ENCODE measurements around the gene ANKS1B. TPM values are rescaled to one million over a fixed set of nuclear protein-coding genes. Genes with fewer than 3 reads are reported as not detected.

Gene ANKS1B
- total RNA-seq, 4 donors from 2014 or later, result 4.9 to 15.4 (median 9.4) TPM

DNA sequence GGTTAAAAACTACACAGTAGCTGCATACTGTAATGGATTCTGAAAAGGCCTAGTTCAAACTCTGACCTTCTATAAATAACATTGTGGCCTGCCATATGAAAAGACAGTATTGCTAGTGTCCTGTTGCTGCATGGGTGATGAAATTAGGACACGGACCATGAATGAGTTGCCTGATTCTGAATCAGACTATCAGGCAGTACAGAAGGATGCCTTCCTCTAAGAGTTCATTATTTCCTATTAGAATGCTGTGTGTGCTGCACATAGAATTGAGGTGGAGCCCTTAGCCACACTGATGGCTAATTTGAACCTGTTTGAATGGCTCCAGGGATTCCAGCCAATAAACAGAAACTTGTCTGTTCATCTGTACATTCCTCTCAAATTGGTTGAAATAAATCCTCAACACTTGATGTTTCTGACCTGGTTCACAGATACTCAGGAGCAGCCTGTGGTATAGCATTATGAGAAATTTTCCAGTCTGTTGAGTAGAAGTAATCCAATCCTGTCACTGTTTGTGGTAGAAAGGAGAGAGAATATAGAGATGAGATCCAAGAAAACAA lies 856.4 kb downstream of the ANKS1B start:
- no peaks in the 10 kb centered on the region for H3K4me1 ChIP-seq
- 76% methylated on average over 1 of the region's 1 CpG for WGBS
- H3K27ac ChIP-seq, result no peak overlapping the region
- DNase-seq (ENCODE audit: low spot score in 2 of 2), result no peak
- no peak overlapping the region for H3K4me3 ChIP-seq
- H3K36me3 ChIP-seq, result no peaks in the 10 kb centered on the region
- H3K27me3 ChIP-seq, result no peaks in the 10 kb centered on the region
- TF ChIP-seq POLR2AphosphoS5 (IDR thresholded peaks at IDR 0.05) (no peak), EP300 (IDR thresholded peaks at IDR 0.05) (no peak), POLR2A (IDR thresholded peaks at IDR 0.05) (no peak)
- TF ChIP-seq, protein P1, sequence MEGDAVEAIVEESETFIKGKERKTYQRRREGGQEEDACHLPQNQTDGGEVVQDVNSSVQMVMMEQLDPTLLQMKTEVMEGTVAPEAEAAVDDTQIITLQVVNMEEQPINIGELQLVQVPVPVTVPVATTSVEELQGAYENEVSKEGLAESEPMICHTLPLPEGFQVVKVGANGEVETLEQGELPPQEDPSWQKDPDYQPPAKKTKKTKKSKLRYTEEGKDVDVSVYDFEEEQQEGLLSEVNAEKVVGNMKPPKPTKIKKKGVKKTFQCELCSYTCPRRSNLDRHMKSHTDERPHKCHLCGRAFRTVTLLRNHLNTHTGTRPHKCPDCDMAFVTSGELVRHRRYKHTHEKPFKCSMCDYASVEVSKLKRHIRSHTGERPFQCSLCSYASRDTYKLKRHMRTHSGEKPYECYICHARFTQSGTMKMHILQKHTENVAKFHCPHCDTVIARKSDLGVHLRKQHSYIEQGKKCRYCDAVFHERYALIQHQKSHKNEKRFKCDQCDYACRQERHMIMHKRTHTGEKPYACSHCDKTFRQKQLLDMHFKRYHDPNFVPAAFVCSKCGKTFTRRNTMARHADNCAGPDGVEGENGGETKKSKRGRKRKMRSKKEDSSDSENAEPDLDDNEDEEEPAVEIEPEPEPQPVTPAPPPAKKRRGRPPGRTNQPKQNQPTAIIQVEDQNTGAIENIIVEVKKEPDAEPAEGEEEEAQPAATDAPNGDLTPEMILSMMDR (IDR thresholded peaks at IDR 0.05), result no peak
- no peaks in the 10 kb centered on the region for H3K9me3 ChIP-seq

DNA sequence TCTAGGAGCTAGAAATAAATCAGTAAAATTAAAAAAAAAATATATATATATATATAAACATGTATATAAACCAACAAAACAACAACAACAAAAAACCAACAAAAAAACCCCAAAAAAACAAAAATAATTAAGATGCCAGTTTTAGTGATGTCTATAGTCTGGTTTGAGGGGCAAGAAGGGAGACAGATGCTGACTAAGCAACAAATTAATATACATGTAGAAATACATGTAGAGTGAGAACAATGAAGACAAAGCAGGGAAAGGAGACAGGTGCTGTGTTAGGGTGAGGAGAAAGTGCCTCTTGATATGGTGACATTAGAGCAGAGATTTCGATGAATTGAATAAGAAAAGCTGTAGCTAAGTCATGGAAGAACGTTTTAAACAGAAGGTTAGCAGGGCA lies 861.8 kb downstream of the ANKS1B start:
- DNase-seq (ENCODE audit: low spot score in 2 of 2), result no peak
- Histone ChIP-seq H3K27me3 (no peaks in the 10 kb centered on the region), H3K27ac (no peak overlapping the region), H3K36me3 (no peaks in the 10 kb centered on the region), H3K9me3 (no peaks in the 10 kb centered on the region), H3K4me3 (no peak overlapping the region), H3K4me1 (no peaks in the 10 kb centered on the region)
- TF ChIP-seq, protein P1 (IDR thresholded peaks at IDR 0.05), result no peak
- TF ChIP-seq EP300 (IDR thresholded peaks at IDR 0.05) (no peak), POLR2A (IDR thresholded peaks at IDR 0.05) (no peak), POLR2AphosphoS5 (IDR thresholded peaks at IDR 0.05) (no peak)
- WGBS, result 27% methylated on average over 2 of the region's 2 CpGs

DNA sequence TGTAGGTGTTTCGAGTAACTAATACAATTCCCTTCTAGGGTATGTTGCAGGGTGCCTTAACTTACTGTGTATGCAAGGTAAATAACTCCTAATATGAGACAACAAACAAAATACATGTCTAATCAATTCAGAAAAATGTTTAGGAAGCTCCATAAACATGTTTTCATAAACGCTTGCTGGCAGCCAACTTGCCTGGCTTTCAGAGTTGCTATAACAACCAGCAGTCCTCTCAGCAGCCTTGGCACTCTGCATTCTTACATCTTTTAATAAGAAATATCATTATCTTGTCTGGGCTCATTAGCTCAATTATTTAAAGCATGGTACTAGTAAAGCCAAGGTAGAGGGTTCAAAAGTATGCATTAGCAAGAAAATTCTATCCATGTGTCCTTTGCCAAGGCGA lies 862.2 kb downstream of the ANKS1B start:
- no peak for DNase-seq (ENCODE audit: low spot score in 2 of 2)
- H3K27ac ChIP-seq, result no peak overlapping the region
- no peaks in the 10 kb centered on the region for H3K9me3 ChIP-seq
- H3K36me3 ChIP-seq, result no peaks in the 10 kb centered on the region
- no peaks in the 10 kb centered on the region for H3K4me1 ChIP-seq
- WGBS, result 75% methylated on average over 3 of the region's 3 CpGs
- no peak overlapping the region for H3K4me3 ChIP-seq
- no peaks in the 10 kb centered on the region for H3K27me3 ChIP-seq
- TF ChIP-seq POLR2AphosphoS5 (IDR thresholded peaks at IDR 0.05) (no peak), POLR2A (IDR thresholded peaks at IDR 0.05) (no peak), EP300 (IDR thresholded peaks at IDR 0.05) (no peak)
- TF ChIP-seq, protein P1 (IDR thresholded peaks at IDR 0.05), result no peak

GRCh38 chr12:99121546-99121945 lies 863.2 kb downstream of the ANKS1B start:
- H3K4me1 ChIP-seq, result no peaks in the 10 kb centered on the region
- no peaks in the 10 kb centered on the region for H3K36me3 ChIP-seq
- no peaks in the 10 kb centered on the region for H3K9me3 ChIP-seq
- WGBS, result 69% methylated on average over 4 of the region's 4 CpGs
- no peaks in the 10 kb centered on the region for H3K27me3 ChIP-seq
- H3K27ac ChIP-seq, result no peak overlapping the region
- no peak for DNase-seq (ENCODE audit: low spot score in 2 of 2)
- TF ChIP-seq POLR2AphosphoS5 (IDR thresholded peaks at IDR 0.05) (no peak), POLR2A (IDR thresholded peaks at IDR 0.05) (no peak), EP300 (IDR thresholded peaks at IDR 0.05) (no peak)
- TF ChIP-seq, protein P1 (IDR thresholded peaks at IDR 0.05), result no peak
- H3K4me3 ChIP-seq, result no peak overlapping the region

DNA sequence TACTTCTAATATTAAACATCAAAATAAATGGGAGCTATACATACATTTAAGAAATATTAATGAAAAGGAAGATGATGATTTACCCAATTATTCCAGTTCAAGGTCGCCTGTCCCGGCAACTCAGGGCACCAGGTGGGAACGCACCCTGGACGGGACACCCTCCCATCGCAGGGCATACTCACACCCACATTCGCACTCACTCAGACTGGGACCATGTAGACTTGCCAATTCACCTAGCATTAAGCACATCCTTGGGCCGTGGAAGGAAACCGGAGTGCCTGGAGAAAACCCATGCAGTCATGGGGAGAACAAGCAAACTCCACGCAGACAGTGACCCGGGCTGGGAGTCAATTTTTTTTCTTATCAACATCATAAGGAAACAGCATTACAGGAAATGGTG lies 864.8 kb downstream of the ANKS1B start:
- TF ChIP-seq, protein P1 (IDR thresholded peaks at IDR 0.05), result no peak
- TF ChIP-seq POLR2A (IDR thresholded peaks at IDR 0.05) (no peak), POLR2AphosphoS5 (IDR thresholded peaks at IDR 0.05) (no peak), EP300 (IDR thresholded peaks at IDR 0.05) (no peak)
- H3K4me1 ChIP-seq, result no peaks in the 10 kb centered on the region
- 85% methylated on average over 10 of the region's 10 CpGs for WGBS

More for the DNA sequence above, 864.8 kb downstream of the ANKS1B start:
- Histone ChIP-seq H3K27ac (no peak overlapping the region), H3K36me3 (no peaks in the 10 kb centered on the region), H3K4me3 (no peak overlapping the region), H3K9me3 (no peaks in the 10 kb centered on the region), H3K27me3 (no peaks in the 10 kb centered on the region)
- DNase-seq (ENCODE audit: low spot score in 2 of 2), result no peak

Measured in suprapubic skin (tissue), 4 donors.